ENCODE data around the gene HS6ST3. TPM values are rescaled to one million over a fixed set of nuclear protein-coding genes. Genes with fewer than 3 reads are reported as not detected.

Gene HS6ST3
- total and polyA plus RNA-seq, 8 donors, result 0.65 to 3.4 (median 1.8) TPM

DNA sequence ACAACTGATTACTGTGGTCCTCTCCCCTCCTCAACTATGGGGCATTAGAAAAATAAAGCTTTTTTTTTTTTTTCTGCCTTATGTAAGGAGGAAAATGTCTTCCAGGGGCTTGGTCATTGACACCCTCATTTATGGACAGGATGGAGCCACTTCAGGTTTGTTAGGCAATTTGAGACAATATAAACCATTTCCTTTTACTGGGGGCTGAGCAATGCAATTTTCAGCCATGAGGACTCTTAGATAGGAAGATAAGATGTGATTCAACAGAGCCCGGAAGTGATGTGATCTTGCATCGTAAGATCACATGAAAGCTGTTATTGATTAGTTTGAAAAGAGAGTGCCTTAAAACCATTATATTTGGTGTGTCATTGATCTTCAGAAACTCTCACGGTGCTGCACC, 693.6 kb downstream of the HS6ST3 start:
- no peaks in the 10 kb centered on the region for H3K4me1 ChIP-seq
- no peak for DNase-seq
- intact Hi-C loops (cut with DNase I), result no loop called here
- no peak overlapping the region for H3K27ac ChIP-seq
- H3K4me3 ChIP-seq, result no peak overlapping the region
- FAIRE-seq, result no peak
- no peaks in the 10 kb centered on the region for H3K9me3 ChIP-seq
- H3K27me3 ChIP-seq, result no peaks in the 10 kb centered on the region
- ATAC-seq, result no peak
- H3K36me3 ChIP-seq, result no peaks in the 10 kb centered on the region
- TF ChIP-seq, protein P1, sequence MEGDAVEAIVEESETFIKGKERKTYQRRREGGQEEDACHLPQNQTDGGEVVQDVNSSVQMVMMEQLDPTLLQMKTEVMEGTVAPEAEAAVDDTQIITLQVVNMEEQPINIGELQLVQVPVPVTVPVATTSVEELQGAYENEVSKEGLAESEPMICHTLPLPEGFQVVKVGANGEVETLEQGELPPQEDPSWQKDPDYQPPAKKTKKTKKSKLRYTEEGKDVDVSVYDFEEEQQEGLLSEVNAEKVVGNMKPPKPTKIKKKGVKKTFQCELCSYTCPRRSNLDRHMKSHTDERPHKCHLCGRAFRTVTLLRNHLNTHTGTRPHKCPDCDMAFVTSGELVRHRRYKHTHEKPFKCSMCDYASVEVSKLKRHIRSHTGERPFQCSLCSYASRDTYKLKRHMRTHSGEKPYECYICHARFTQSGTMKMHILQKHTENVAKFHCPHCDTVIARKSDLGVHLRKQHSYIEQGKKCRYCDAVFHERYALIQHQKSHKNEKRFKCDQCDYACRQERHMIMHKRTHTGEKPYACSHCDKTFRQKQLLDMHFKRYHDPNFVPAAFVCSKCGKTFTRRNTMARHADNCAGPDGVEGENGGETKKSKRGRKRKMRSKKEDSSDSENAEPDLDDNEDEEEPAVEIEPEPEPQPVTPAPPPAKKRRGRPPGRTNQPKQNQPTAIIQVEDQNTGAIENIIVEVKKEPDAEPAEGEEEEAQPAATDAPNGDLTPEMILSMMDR (IDR thresholded peaks at IDR 0.05), result no peak
- 78 to 79% methylated on average over 3 of the region's 3 CpGs for WGBS, 2 donors

GRCh38 chr13:96785986-96786385, 696.1 kb downstream of the HS6ST3 start:
- H3K27me3 ChIP-seq, result no peaks in the 10 kb centered on the region
- ATAC-seq, result no peak
- H3K4me3 ChIP-seq, result no peak overlapping the region
- no peaks in the 10 kb centered on the region for H3K4me1 ChIP-seq
- TF ChIP-seq, protein P1 (IDR thresholded peaks at IDR 0.05), result no peak
- FAIRE-seq, result no peak
- intact Hi-C loops (cut with DNase I), result no loop called here
- no peak for DNase-seq
- no peak overlapping the region for H3K27ac ChIP-seq
- no peaks in the 10 kb centered on the region for H3K9me3 ChIP-seq
- 96 to 97% methylated on average over 3 of the region's 3 CpGs for WGBS, 2 donors
- H3K36me3 ChIP-seq, result no peaks in the 10 kb centered on the region

DNA sequence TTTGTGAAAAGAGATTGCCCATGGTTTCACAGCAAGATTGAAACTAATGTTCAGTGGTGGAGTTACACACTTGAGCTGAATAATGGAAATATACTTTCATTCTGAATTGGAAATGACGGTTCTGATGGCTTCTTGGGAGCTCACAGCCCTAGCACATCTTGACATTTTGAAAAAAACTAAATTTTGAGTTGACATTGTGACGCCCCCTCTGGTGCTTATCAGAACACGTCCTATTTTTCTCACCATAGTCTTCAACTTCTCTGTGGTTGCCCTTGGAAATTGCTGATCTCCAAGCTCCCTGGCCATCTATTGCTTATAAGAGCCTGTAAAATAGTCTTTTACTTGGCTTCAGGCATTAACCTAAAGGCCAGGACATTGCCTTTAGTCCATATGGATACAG, 702.3 kb downstream of the HS6ST3 start:
- no peaks in the 10 kb centered on the region for H3K9me3 ChIP-seq
- H3K4me1 ChIP-seq, result peaks cover 0 to 7% (median 0%) of the 10 kb centered on the region in 3 donors
- TF ChIP-seq, protein P1 (IDR thresholded peaks at IDR 0.05), result no peak
- no peaks in the 10 kb centered on the region for H3K27me3 ChIP-seq
- DNase-seq (no peak), ATAC-seq (no peak), FAIRE-seq (no peak)
- 48 to 50% methylated on average over 3 of the region's 3 CpGs for WGBS, 2 donors
- H3K4me3 ChIP-seq, result no peak overlapping the region
- H3K27ac ChIP-seq, result no peak overlapping the region
- intact Hi-C loops (cut with DNase I), result no loop called here
- H3K36me3 ChIP-seq, result no peaks in the 10 kb centered on the region

- Histone ChIP-seq H3K36me3 (no peaks in the 10 kb centered on the region), H3K4me3 (no peak overlapping the region), H3K27ac (peak overlapping the region in 1 of 4 donors; percentile 42), H3K27me3 (no peaks in the 10 kb centered on the region), H3K9me3 (no peaks in the 10 kb centered on the region), H3K4me1 (peaks cover 0 to 7% (median 0%) of the 10 kb centered on the region in 3 donors)
- TF ChIP-seq, protein P1 (IDR thresholded peaks at IDR 0.05), result no peak
- FAIRE-seq (no peak), ATAC-seq (peak; percentile 40 to 84 (median 80)), DNase-seq (peak in 5 of 6 donors; percentile 36 to 67 (median 53))
- 42 to 50% methylated on average over 8 of the region's 8 CpGs for WGBS, 2 donors
- intact Hi-C loops (cut with DNase I), result no loop called here
Observed at GRCh38 chr13:96792736-96793403, 703.0 kb downstream of the HS6ST3 start.

GRCh38 chr13:96793404-96793755, 703.5 kb downstream of the HS6ST3 start:
- 61 to 69% methylated on average over 4 of the region's 4 CpGs for whole genome bisulfite sequencing, 2 donors

More at GRCh38 chr13:96793404-96793755, 703.5 kb downstream of the HS6ST3 start:
- Histone ChIP-seq H3K4me3 (no peak overlapping the region), H3K4me1 (peaks cover 0 to 7% (median 0%) of the 10 kb centered on the region in 3 donors), H3K27ac (peak overlapping the region in 1 of 4 donors; percentile 42), H3K27me3 (no peaks in the 10 kb centered on the region), H3K36me3 (no peaks in the 10 kb centered on the region), H3K9me3 (no peaks in the 10 kb centered on the region)
- DNase-seq (no peak), ATAC-seq (no peak), FAIRE-seq (no peak)
- TF ChIP-seq, protein P1 (IDR thresholded peaks at IDR 0.05), result no peak
- intact Hi-C loops (cut with DNase I), result no loop called here
